AG09319 (cell line): ENCODE results near the gene UBE2R2.
A peak's percentile ranks its signal among the peaks of the same experiment; 100 is the strongest.

Source experiments
- DNase-seq: peaks from one replicate; pipeline ENCODE4 v3.0.0-alpha.2; 2010; ENCODE audit warnings: low read depth; ENCODE audit errors: extremely low read depth
- CTCF ChIP-seq: IDR thresholded peaks from 2 replicates; pipeline ENCODE4 v1.5.1; 2011; ENCODE audit warnings: low read depth, mild to moderate bottlenecking, inconsistent platforms, low read length, moderate library complexity

Gene UBE2R2

GRCh38 chr9:33878691-33879366 is 61.9 kb downstream of the UBE2R2 start:
- TF ChIP-seq CTCF, result no peak
- DNase-seq, result no peak

GRCh38 chr9:33880211-33881089 is 63.5 kb downstream of the UBE2R2 start:
- no peak for DNase-seq

GRCh38 chr9:33881635-33882034 is 64.7 kb downstream of the UBE2R2 start:
- DNase-seq, result peak; percentile 4
- TF ChIP-seq CTCF, result no peak

More at GRCh38 chr9:33880211-33881089, 63.5 kb downstream of the UBE2R2 start:
- TF ChIP-seq CTCF, result no peak

GRCh38 chr9:33884856-33885701 is 68.1 kb downstream of the UBE2R2 start:
- peak; percentile 0 for DNase-seq
- TF ChIP-seq CTCF, result no peak

- no peak for DNase-seq
- no peak for TF ChIP-seq CTCF
These were observed 69.0 kb downstream of the UBE2R2 start for GRCh38 chr9:33885948-33886347.

GRCh38 chr9:33893861-33894260 is 76.9 kb downstream of the UBE2R2 start:
- no peak for TF ChIP-seq CTCF
- DNase-seq, result no peak

- no peak for TF ChIP-seq CTCF
- no peak for DNase-seq
These were observed 77.4 kb downstream of the UBE2R2 start for GRCh38 chr9:33894316-33894715.
